Right renal pelvis (tissue), 4 donors: Measurements from ENCODE around the gene ZFHX3. TPM values are rescaled to one million over a fixed set of nuclear protein-coding genes. Genes with fewer than 3 reads are reported as not detected.

Experiments
- DNase-seq, 4 donors: peaks; one replicate each; pipeline ENCODE4 v3.0.0-alpha.2; 2013; ENCODE audit warnings: low read depth in 4 of 4, low spot score in 3 of 4, missing footprints in 1 of 4
- polyA plus RNA-seq, 4 donors: library from polyadenylated mRNA; unstranded; fragments of 120-200 nt; gene quantifications; one replicate each; pipeline ENCODE4 v1.2.1, GENCODE V29; 2013; ENCODE audit not compliant: insufficient read length in 4 of 4

The ZFHX3 gene
- polyA plus RNA-seq, 4 donors: 18.0 to 22.2 (median 19.4) TPM

GRCh38 chr16:73042807-73043206 is 5.1 kb downstream of the ZFHX3 start:
- DNase-seq: no peak

GRCh38 chr16:73041676-73042075 is 6.3 kb downstream of the ZFHX3 start:
- no peak for DNase-seq

- DNase-seq: no peak
Measured at GRCh38 chr16:73040735-73041402, 7.1 kb downstream of the ZFHX3 start.

GRCh38 chr16:73040136-73040535 is 7.8 kb downstream of the ZFHX3 start:
- no peak for DNase-seq

- DNase-seq: no peak
Measured at GRCh38 chr16:73037845-73038570, 9.9 kb downstream of the ZFHX3 start.

- no peak for DNase-seq
Measured at GRCh38 chr16:73037331-73037745, 10.6 kb downstream of the ZFHX3 start.

GRCh38 chr16:73036074-73036826 is 11.7 kb downstream of the ZFHX3 start:
- DNase-seq: no peak

GRCh38 chr16:73034374-73034773 is 13.6 kb downstream of the ZFHX3 start:
- DNase-seq: no peak

GRCh38 chr16:73033271-73033998 is 14.5 kb downstream of the ZFHX3 start:
- no peak for DNase-seq

- no peak for DNase-seq
Measured at GRCh38 chr16:73032541-73033270, 15.2 kb downstream of the ZFHX3 start.

GRCh38 chr16:73031984-73032383 is 15.9 kb downstream of the ZFHX3 start:
- DNase-seq: no peak

GRCh38 chr16:73031155-73031866 is 16.6 kb downstream of the ZFHX3 start:
- DNase-seq: no peak

- no peak for DNase-seq
Measured at GRCh38 chr16:73028721-73029361, 19.1 kb downstream of the ZFHX3 start.

GRCh38 chr16:73028263-73028662 is 19.7 kb downstream of the ZFHX3 start:
- DNase-seq: no peak

- no peak for DNase-seq
Measured at GRCh38 chr16:73027685-73028111, 20.2 kb downstream of the ZFHX3 start.

- DNase-seq: no peak
Measured at GRCh38 chr16:73026754-73027684, 20.9 kb downstream of the ZFHX3 start.

GRCh38 chr16:73025856-73026210 is 22.1 kb downstream of the ZFHX3 start:
- no peak for DNase-seq
